GM12875 (cell line): ENCODE data around the gene RARS2.
A peak's percentile ranks its signal among the peaks of the same experiment; 100 is the strongest.

ENCODE experiments used
- H3K4me3 ChIP-seq: one replicate; pipeline ENCODE4 v1.5.1; 2011; ENCODE audit warnings: low read depth, low read length, control low read depth
- CTCF ChIP-seq: IDR thresholded peaks from 2 replicates; pipeline ENCODE4 v1.5.1; 2011; ENCODE audit warnings: low read depth, mild to moderate bottlenecking, control low read depth, inconsistent platforms, low read length, moderate library complexity, borderline replicate concordance; ENCODE audit not compliant: insufficient read depth

RARS2 gene

DNA sequence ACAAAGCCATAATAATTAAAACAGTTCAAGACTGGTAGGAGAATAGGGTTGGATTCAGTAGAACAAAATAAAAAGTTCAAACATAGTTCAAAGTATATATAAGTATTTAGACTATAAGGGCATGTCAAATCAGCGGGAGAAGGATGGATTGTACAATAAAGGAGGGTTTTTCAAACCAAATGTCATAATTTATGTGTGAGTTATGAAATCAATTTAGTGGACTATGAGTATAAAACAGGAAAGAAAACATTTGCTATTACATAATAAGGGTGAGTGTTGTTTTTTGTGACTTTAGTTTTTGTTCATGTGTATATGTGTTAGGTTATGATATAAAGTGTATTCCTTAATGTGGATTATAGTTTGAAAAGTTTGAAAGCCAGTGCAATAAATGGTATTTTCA lies 10.8 kb upstream of the RARS2 start:
- H3K4me3 ChIP-seq = no peak overlapping the region
- no peak for TF ChIP-seq CTCF

GRCh38 chr6:87590990-87591389 lies 1.2 kb upstream of the RARS2 start:
- H3K4me3 ChIP-seq = peak overlapping the region; percentile 83

GRCh38 chr6:87590417-87590880 lies 662 bp upstream of the RARS2 start:
- peak overlapping the region; percentile 83 for H3K4me3 ChIP-seq
- no peak for TF ChIP-seq CTCF

More at GRCh38 chr6:87590990-87591389, 1.2 kb upstream of the RARS2 start:
- no peak for TF ChIP-seq CTCF

DNA sequence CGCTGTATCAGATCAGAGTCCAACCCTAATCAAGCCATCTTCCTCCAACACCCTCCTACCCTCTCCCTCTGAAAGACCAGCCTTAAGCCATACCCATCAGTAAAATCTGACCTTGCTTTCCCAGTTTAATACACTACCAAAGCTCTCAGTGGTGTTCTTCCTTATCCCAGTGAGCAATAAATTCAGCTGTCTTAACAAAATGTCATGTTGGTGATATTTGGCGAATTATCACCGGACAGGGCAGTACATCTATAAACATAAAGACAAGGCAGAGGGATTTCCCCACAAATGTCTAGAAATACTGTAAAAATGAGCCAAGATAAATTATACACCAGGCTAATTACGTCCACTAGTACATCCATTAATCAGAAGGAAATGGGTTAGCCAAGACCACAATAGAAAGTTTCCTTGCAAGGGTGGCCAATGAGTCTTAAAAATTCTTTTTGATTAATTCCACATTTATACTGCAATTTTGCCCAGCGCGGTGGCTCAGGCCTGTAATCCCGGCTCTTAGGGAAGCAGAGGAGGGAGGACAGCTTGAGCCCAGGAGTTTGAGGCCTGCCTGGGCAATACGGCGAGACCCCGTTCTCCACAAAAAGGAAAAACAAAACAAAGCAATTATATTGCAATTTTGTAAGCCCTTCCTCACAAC lies 905 bp downstream of the RARS2 start:
- peak overlapping the region; percentile 83 for H3K4me3 ChIP-seq
- TF ChIP-seq CTCF = no peak

DNA sequence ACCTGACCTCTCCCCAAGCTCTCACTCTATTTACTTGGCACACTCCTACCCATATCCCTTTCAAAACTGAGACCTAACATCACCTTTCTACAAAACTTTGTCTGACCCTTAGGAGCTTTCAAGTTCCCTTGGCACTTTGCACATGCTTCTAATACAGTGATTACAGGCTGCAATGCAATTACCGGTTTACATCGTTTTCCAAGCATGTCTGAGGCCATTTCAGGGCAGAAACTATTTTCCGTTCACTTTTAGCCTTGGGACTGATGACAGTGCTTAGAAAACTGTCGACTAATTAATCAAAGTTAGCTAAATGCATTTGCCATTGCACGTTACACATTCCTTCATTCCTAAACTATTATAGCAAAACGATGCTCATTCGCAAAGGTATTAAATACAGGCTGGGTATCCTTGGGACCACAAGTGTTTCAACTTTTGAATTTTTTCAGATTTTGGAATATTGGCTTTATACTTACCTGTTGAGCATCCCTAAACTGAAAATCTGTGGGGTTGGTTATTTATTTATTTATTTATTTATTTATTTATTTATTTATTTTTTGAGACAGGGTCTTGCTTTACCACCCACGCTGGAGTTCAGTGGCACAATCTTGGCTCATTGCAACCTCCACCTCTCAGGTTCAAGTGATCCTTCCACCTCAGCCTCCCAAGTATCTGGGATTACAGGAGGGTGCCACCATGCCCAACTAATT lies 3.3 kb downstream of the RARS2 start:
- TF ChIP-seq CTCF = no peak
- no peak overlapping the region for H3K4me3 ChIP-seq

DNA sequence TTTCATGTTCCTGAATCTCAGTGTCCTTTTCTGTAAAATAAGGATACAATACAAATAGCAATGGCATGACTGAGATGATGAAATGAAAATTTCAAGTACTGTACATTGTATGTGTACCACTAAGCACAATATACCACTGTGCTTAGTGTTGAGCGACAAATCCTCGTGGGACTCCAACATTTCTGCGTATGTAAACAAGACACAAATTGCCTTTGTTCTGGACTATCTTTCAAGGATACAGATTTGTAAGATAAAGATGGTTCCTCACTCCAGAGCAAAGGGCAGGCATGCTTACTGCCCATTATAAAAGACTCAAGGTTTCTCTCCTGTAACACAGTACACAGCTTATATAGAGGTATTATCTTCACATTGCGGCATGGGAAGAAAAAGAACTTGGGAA lies 6.0 kb downstream of the RARS2 start:
- TF ChIP-seq CTCF = no peak
- H3K4me3 ChIP-seq = no peak overlapping the region

GRCh38 chr6:87575423-87575822 lies 14.4 kb downstream of the RARS2 start:
- no peak for TF ChIP-seq CTCF
- H3K4me3 ChIP-seq = no peak overlapping the region
